ENCODE measurements around the gene RAB7B.

The RAB7B gene

DNA sequence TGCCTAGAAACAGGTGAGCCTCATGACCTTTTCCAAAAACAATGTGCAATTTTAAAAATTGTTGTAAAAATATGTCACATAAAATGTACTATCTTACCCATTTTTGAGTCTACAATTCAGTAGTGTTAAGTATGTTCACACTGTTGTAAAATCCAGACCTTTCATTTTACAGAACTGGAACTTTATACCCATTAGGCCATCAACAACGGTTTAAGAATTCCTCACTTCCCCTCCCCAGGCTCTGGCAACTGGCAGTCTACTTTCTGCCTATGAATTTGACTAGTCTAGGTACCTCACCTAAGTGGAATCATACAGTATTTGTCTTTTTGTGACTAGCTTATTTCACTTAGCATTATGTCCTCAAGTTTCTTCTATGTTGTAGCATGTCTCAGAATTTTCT is 11.9 kb upstream of the RAB7B start:
- DNase-seq (ENCODE audit: low read depth in 1 of 2, low spot score in 1 of 2), result no peak
- in situ Hi-C loops (cut with HindIII; ENCODE audit: low pct_unique_long_range_greater_than_20kb, low sequenced_read_pairs), result no loop called here
- TF ChIP-seq JUND (IDR thresholded peaks at IDR 0.05; ENCODE audit: low read depth), result no peak

GRCh38 chr1:206014601-206015000 is 11.4 kb upstream of the RAB7B start:
- no peak for TF ChIP-seq JUND (IDR thresholded peaks at IDR 0.05; ENCODE audit: low read depth)
- DNase-seq (ENCODE audit: low read depth in 1 of 2, low spot score in 1 of 2), result no peak
- in situ Hi-C loops (cut with HindIII; ENCODE audit: low pct_unique_long_range_greater_than_20kb, low sequenced_read_pairs), result no loop called here

DNA sequence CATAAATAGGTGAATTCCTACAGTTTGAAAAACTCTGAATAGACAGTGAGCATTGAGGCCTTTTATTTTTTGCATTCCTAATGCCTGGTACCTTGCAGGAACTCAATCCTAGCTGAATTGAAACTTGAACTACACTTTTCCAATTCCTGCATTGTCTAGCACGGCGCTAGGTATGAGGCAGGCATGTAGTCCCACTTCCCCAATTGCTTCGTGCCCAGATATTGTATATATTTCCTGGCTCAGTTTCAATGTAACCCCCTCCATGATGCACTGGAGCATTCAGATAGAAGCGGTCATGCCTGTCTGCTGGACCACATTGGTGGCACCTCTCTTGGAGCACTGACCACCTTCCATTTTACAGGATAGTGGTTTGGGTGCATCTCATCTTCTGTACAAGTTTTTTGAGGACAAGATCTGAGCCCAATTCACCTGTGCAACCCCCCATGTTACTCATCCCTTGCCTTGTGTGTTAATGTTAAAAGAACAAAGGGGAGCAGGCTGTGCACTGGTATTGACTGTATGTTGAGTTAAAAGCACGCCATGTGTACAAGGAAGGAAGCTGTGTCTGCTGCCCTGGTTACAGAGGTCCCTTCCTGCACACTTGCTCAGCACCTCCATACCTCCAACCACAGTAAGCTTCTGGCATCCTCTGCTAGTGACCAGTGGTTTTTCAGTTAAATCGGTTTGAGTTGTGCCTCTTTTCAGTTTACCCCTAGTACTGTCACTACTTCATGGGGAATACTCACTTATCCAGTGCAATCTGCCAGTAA is 10.0 kb upstream of the RAB7B start:
- in situ Hi-C loops (cut with HindIII; ENCODE audit: low pct_unique_long_range_greater_than_20kb, low sequenced_read_pairs), result no loop called here
- TF ChIP-seq JUND (IDR thresholded peaks at IDR 0.05; ENCODE audit: low read depth), result no peak
- DNase-seq (ENCODE audit: low read depth in 1 of 2, low spot score in 1 of 2), result no peak

- DNase-seq (ENCODE audit: low read depth in 1 of 2, low spot score in 1 of 2), result no peak
- TF ChIP-seq JUND (IDR thresholded peaks at IDR 0.05; ENCODE audit: low read depth), result no peak
- in situ Hi-C loops (cut with HindIII; ENCODE audit: low pct_unique_long_range_greater_than_20kb, low sequenced_read_pairs), result no loop called here
Observed at GRCh38 chr1:206012086-206012859, 9.1 kb upstream of the RAB7B start.

DNA sequence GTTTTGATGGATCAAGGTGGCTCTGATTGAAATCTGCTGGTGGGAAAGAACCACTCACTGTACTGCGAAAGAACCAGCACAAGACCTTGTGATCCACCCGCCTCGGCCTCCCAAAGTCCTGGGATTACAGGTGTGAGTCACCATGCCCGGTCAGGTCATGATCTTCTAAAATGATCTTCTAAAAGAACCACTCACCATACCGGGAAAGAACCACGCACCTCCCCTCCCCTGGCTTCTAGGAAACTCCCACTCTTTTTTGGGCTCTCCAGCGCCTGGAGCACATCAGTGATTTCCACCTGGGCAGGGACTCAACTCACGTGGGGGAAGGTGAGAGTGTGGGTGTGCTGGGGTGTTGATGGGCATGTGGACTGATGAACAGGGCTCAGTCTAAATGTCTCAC is 7.9 kb upstream of the RAB7B start:
- no peak for DNase-seq (ENCODE audit: low read depth in 1 of 2, low spot score in 1 of 2)
- TF ChIP-seq JUND (IDR thresholded peaks at IDR 0.05; ENCODE audit: low read depth), result no peak
- in situ Hi-C loops (cut with HindIII; ENCODE audit: low pct_unique_long_range_greater_than_20kb, low sequenced_read_pairs), result no loop called here

DNA sequence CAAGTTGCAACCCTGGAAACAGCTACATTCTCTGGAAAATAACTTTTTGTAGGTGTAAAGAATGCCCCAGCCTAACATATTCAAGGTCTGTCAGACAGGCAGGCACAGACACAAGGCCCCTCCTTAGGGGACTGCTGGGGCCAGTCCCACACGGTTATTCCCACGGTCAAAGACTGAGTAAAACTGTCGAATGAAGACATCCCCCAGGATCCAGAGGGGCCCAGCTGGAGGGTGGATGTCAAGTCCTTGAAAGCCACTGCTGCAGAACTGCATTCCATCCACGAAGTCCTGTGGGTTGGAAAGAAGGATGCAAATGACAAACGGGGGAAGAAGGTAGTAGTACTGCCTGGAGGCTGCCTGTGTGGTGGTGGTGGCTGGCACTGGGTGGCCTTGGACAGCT is 6.9 kb upstream of the RAB7B start:
- DNase-seq (ENCODE audit: low read depth in 1 of 2, low spot score in 1 of 2), result no peak
- in situ Hi-C loops (cut with HindIII; ENCODE audit: low pct_unique_long_range_greater_than_20kb, low sequenced_read_pairs), result no loop called here
- no peak for TF ChIP-seq JUND (IDR thresholded peaks at IDR 0.05; ENCODE audit: low read depth)

GRCh38 chr1:206006946-206007345 is 3.8 kb upstream of the RAB7B start:
- DNase-seq (ENCODE audit: low read depth in 1 of 2, low spot score in 1 of 2), result no peak
- no peak for TF ChIP-seq JUND (IDR thresholded peaks at IDR 0.05; ENCODE audit: low read depth)
- in situ Hi-C loops (cut with HindIII; ENCODE audit: low pct_unique_long_range_greater_than_20kb, low sequenced_read_pairs), result no loop called here

- no peak for TF ChIP-seq JUND (IDR thresholded peaks at IDR 0.05; ENCODE audit: low read depth)
- in situ Hi-C loops (cut with HindIII; ENCODE audit: low pct_unique_long_range_greater_than_20kb, low sequenced_read_pairs), result no loop called here
- DNase-seq (ENCODE audit: low read depth in 1 of 2, low spot score in 1 of 2), result no peak
Observed at GRCh38 chr1:206005778-206006180, 2.6 kb upstream of the RAB7B start.

DNA sequence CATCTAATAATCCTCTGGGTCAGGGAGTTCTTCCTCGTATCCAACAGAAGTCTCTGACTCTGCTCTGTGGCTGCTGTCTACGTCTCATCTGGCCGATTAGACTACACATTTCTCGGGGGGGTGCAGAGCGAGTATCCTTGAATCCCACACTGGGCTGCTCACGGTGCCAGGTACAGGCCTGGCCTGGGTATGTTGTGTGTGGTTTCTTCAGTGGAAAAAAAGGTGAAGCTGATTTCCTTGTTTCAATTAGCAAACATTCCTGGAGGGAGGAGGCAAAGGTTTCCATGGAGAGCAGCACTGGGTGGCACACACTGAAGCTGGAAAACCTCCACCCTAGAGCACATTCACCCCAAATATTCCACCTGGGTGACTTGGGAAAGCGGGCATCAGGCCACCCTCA is 2.0 kb upstream of the RAB7B start:
- no peak for TF ChIP-seq JUND (IDR thresholded peaks at IDR 0.05; ENCODE audit: low read depth)
- no peak for DNase-seq (ENCODE audit: low read depth in 1 of 2, low spot score in 1 of 2)
- in situ Hi-C loops (cut with HindIII; ENCODE audit: low pct_unique_long_range_greater_than_20kb, low sequenced_read_pairs), result no loop called here

DNA sequence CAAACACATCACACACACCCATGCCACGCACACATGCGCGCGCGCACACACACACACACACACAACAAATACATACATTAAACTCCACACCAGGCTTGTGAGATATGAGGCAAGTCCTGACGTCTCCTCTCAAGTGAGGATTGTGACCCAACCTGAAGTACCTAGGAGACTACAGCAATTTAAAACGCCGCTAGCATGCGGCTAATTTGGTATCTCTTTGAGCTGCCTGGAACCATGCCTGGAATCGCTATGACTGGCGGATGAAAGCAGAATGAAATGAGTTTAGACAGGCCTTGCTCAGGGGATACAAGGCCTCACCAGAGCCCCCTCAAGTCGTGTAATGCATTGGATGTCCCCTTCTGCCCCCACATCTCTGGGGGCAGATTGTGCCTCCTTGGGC is 1.6 kb upstream of the RAB7B start:
- DNase-seq (ENCODE audit: low read depth in 1 of 2, low spot score in 1 of 2), result no peak
- in situ Hi-C loops (cut with HindIII; ENCODE audit: low pct_unique_long_range_greater_than_20kb, low sequenced_read_pairs), result no loop called here
- no peak for TF ChIP-seq JUND (IDR thresholded peaks at IDR 0.05; ENCODE audit: low read depth)

DNA sequence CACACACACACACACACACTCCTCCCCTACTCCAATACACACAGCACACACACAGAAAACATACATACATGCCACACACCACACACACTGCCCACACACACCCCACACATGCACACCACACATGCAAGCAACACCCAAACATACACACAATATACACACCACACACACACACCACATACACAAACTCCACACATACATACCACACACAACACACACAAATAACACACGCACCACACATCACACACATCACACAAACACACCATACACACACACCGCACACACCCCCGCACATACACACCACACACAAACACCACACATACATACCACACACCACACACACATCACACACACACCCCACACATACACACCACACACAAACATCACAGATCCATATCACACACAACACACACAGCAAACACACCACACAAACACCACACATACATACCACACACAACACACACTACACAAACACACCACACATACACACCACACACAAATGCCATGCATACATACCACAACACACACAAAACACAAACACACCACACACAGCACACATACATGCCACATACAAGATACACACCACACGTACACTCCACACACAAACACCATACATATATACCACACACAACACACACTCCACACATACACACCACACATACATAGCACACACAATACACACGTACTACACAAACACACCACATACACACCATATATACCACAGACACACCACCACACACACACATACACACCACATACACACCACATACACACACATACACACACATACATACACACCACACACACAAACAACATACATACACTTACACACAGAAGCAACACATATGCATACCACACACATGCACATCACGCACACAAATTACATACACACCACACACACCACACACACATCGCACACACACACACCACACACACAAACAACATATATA is 932 bp upstream of the RAB7B start:
- in situ Hi-C loops (cut with HindIII; ENCODE audit: low pct_unique_long_range_greater_than_20kb, low sequenced_read_pairs), result no loop called here
- TF ChIP-seq JUND (IDR thresholded peaks at IDR 0.05; ENCODE audit: low read depth), result no peak
- no peak for DNase-seq (ENCODE audit: low read depth in 1 of 2, low spot score in 1 of 2)

- no peak for TF ChIP-seq JUND (IDR thresholded peaks at IDR 0.05; ENCODE audit: low read depth)
- no peak for DNase-seq (ENCODE audit: low read depth in 1 of 2, low spot score in 1 of 2)
- in situ Hi-C loops (cut with HindIII; ENCODE audit: low pct_unique_long_range_greater_than_20kb, low sequenced_read_pairs), result no loop called here
Observed at GRCh38 chr1:206002160-206002559, 1.0 kb downstream of the RAB7B start.
